OCI-LY3 (cell line): ENCODE data around the gene PTPRT.

Experiments used
- H2AFZ ChIP-seq: fragments of 200-600, 300-600 bp; shearing (Covaris generic); 2 replicates; pipeline ENCODE4 v1.6.0; 2014; ENCODE audit warnings: antibody characterized with exemption, low read depth, low read length
- H3K27ac ChIP-seq: fragments of 200-600, 300-600 bp; sonication (generic); 2 replicates; pipeline ENCODE4 v1.5.1; 2014; ENCODE audit warnings: mild to moderate bottlenecking, low read length, moderate library complexity, mixed read lengths
- H3K27me3 ChIP-seq: fragments of 200-600, 300-600 bp; sonication (generic); 2 replicates; pipeline ENCODE4 v1.6.1; 2014; ENCODE audit warnings: low read depth, low read length, mixed read lengths
- H3K36me3 ChIP-seq: fragments of 200-600, 300-600 bp; sonication (generic); replicated peaks from 2 replicates; pipeline ENCODE3; 2014; ENCODE audit warnings: low read depth, low read length, mixed read lengths
- H3K4me1 ChIP-seq: fragments of 300-600, 200-600 bp; sonication (generic); 2 replicates; pipeline ENCODE4 v1.6.1; 2014; ENCODE audit warnings: low read length, mixed read lengths
- H3K4me2 ChIP-seq: fragments of 200-600, 300-600 bp; sonication (generic); 2 replicates; pipeline ENCODE4 v1.6.1; 2014; ENCODE audit warnings: low read length, mixed read lengths
- H3K4me3 ChIP-seq: fragments of 300-600, 200-600 bp; sonication (generic); 2 replicates; pipeline ENCODE4 v1.5.1; 2014; ENCODE audit warnings: antibody characterized with exemption, mild to moderate bottlenecking, low read length, moderate library complexity
- H3K79me2 ChIP-seq: fragments of 300-600, 200-600 bp; shearing (Covaris generic); 2 replicates; pipeline ENCODE4 v1.6.1; 2014; ENCODE audit warnings: mild to moderate bottlenecking, low read length, mixed read lengths
- H3K9ac ChIP-seq: fragments of 300-600, 200-600 bp; shearing (Covaris generic); 2 replicates; pipeline ENCODE4 v1.6.0; 2014; ENCODE audit warnings: mild to moderate bottlenecking, low read length, moderate library complexity
- H3K9me3 ChIP-seq: fragments of 200-600, 300-600 bp; shearing (Covaris generic); 2 replicates; pipeline ENCODE4 v1.6.1; 2014; ENCODE audit warnings: low read length, mixed read lengths; ENCODE audit not compliant: insufficient read depth
- H4K20me1 ChIP-seq: fragments of 200-600, 300-600 bp; sonication (generic); 2 replicates; pipeline ENCODE4 v1.6.1; 2016; ENCODE audit warnings: low read length, mixed read lengths; ENCODE audit not compliant: insufficient read depth
- EZH2phosphoT487 ChIP-seq: fragments of 200-600 bp; shearing (Covaris generic); IDR thresholded peaks from 2 replicates; pipeline ENCODE4 v1.6.1; 2018; ENCODE audit warnings: antibody characterized with exemption, mixed run types, low read depth
- TF ChIP-seq, protein P1 (sequence below): fragments of 200-600, 300-600 bp; sonication (generic); IDR thresholded peaks from 2 replicates; pipeline ENCODE4 v1.5.1; 2014; ENCODE audit warnings: antibody characterized with exemption, low read length, low read depth

The PTPRT gene

DNA sequence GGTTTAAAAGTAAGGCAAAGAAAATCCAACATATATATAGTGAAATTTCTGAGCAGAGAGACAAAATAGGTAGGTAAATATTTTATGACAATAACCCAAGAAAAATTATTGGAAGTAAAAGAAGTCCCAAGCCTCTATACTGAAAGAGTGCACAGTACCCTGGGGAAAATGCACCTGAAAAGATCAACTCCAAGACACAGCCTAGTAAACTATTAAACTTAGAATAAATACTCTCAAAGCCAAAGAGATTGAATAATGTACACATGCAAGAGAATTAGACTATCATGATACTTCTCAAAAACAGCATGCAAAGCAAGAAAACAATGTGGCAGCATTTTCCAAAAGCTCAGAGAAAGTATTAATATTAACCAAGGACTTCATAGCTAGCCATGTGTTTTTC is 894.7 kb downstream of the PTPRT start:
- Histone ChIP-seq H3K27ac (no peak overlapping the region), H3K4me1 (no peaks in the 10 kb centered on the region), H3K4me3 (no peak overlapping the region), H3K9me3 (no peaks in the 10 kb centered on the region), H2AFZ (no peak overlapping the region), H4K20me1 (no peaks in the 10 kb centered on the region), H3K27me3 (no peaks in the 10 kb centered on the region), H3K4me2 (no peak overlapping the region), H3K9ac (no peak overlapping the region), H3K79me2 (no peaks in the 10 kb centered on the region), H3K36me3 (no peaks in the 10 kb centered on the region)
- TF ChIP-seq EZH2phosphoT487: no peak
- TF ChIP-seq, protein P1, sequence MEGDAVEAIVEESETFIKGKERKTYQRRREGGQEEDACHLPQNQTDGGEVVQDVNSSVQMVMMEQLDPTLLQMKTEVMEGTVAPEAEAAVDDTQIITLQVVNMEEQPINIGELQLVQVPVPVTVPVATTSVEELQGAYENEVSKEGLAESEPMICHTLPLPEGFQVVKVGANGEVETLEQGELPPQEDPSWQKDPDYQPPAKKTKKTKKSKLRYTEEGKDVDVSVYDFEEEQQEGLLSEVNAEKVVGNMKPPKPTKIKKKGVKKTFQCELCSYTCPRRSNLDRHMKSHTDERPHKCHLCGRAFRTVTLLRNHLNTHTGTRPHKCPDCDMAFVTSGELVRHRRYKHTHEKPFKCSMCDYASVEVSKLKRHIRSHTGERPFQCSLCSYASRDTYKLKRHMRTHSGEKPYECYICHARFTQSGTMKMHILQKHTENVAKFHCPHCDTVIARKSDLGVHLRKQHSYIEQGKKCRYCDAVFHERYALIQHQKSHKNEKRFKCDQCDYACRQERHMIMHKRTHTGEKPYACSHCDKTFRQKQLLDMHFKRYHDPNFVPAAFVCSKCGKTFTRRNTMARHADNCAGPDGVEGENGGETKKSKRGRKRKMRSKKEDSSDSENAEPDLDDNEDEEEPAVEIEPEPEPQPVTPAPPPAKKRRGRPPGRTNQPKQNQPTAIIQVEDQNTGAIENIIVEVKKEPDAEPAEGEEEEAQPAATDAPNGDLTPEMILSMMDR: no peak

DNA sequence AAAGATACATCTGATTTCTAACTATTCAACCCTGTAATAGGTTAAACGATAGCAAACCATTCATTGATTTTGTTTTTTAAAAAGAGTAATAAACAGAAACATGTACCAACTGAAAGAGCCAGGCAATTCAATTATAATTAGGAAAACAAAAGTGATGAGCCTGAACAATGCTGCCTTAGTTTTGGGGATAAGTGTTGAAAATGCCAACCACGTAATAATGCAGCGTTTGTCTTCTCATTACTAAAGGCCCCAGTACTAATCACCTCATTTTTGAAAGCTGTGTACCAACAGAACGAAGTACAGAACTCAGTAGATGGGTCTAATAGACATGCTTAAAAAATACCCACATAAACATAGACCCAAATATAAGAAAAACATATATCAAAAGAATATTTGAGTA is 907.9 kb downstream of the PTPRT start:
- Histone ChIP-seq H4K20me1 (no peaks in the 10 kb centered on the region), H2AFZ (no peak overlapping the region), H3K36me3 (no peaks in the 10 kb centered on the region), H3K4me2 (no peak overlapping the region), H3K27me3 (0 out of 2 replicates have a peak, but pooled peaks cover 10% of the 10 kb centered on the region), H3K79me2 (no peaks in the 10 kb centered on the region), H3K27ac (no peak overlapping the region), H3K4me1 (no peaks in the 10 kb centered on the region), H3K9me3 (no peaks in the 10 kb centered on the region), H3K9ac (no peak overlapping the region), H3K4me3 (no peak overlapping the region)
- TF ChIP-seq EZH2phosphoT487: no peak
- TF ChIP-seq, protein P1: no peak

DNA sequence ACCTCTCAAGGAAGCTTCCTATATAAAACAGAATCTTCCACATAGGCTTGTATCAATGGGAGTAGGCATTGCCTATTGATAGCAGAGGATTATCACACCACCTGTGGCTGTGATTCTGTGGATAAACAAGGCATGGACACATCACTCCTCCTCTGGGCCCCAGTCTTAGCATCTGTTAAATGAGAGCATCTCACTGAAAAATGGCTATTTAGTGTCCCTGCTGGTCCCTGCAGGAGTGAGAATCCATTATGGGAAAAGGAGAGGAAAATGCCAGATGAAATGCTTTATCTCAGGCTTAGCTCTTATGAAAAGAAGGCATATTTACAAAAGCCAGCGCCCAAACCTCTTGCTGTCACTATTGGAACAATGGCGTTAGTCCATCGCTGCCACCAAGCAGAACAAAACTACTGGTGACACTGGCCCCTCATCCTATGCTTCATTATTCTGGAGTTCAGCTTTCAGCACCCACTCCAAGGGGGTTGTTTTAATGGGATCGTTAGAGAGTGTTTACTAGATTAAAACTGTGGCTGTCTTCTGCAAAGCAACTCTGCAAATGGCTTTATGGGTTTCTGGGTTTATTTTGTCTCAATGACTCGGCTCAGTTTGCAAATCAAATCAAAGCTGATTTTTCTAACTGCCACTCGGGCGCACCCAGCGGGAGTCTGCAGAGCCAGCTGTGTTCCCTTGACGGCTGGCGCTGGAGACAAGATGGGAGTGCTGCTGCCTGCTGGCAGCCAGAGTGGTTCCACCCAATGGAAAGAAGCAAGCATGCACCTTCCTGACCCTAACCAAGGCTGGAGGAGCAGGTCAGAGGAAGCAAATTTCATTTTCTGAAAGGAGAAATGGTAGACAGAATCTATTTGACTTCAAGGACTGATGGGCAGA is 912.7 kb downstream of the PTPRT start:
- H3K27me3 ChIP-seq: 0 out of 2 replicates have a peak, but pooled peaks cover 11% of the 10 kb centered on the region
- H3K9ac ChIP-seq: no peak overlapping the region
- no peaks in the 10 kb centered on the region for H3K79me2 ChIP-seq
- no peaks in the 10 kb centered on the region for H4K20me1 ChIP-seq
- no peak for TF ChIP-seq EZH2phosphoT487
- TF ChIP-seq, protein P1: no peak
- H3K4me1 ChIP-seq: no peaks in the 10 kb centered on the region
- H2AFZ ChIP-seq: no peak overlapping the region
- no peak overlapping the region for H3K4me2 ChIP-seq
- no peak overlapping the region for H3K27ac ChIP-seq
- no peaks in the 10 kb centered on the region for H3K9me3 ChIP-seq
- no peak overlapping the region for H3K4me3 ChIP-seq
- no peaks in the 10 kb centered on the region for H3K36me3 ChIP-seq

DNA sequence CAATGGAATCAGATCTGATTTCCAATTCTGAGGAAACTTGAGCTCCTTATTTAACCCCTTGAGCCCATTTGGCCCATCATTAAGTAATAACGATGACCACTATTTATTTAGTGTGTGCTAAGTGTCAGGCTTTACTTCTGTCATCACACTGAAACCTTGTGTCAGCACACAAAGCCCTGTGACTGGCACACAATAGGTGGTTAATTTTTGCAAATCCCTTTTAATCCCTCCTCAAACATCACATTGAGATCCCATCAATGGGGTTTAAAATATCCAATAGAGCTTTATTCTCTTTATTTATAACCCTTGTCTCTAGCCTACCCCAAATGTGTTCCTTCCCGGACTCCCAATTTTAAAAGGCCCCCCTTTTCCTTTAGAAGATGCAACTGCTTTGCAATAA is 914.7 kb downstream of the PTPRT start:
- no peak overlapping the region for H2AFZ ChIP-seq
- no peak overlapping the region for H3K27ac ChIP-seq
- no peaks in the 10 kb centered on the region for H3K9me3 ChIP-seq

More for the DNA sequence above, 914.7 kb downstream of the PTPRT start:
- Histone ChIP-seq H4K20me1 (no peaks in the 10 kb centered on the region), H3K36me3 (no peaks in the 10 kb centered on the region), H3K4me3 (no peak overlapping the region), H3K79me2 (no peaks in the 10 kb centered on the region), H3K4me2 (no peak overlapping the region), H3K4me1 (no peaks in the 10 kb centered on the region), H3K27me3 (0 out of 2 replicates have a peak, but pooled peaks cover 8% of the 10 kb centered on the region), H3K9ac (no peak overlapping the region)
- no peak for TF ChIP-seq EZH2phosphoT487
- TF ChIP-seq, protein P1: no peak
